Inflammatory macrophage treated with lipopolysaccharide for 1 hour (primary cell): ENCODE data around the gene MAPK8.

Experiments used
- DNase-seq, 2 donors: peaks; one replicate each; pipeline ENCODE4 v3.0.0-alpha.2; 2020 to 2022

Gene MAPK8

GRCh38 chr10:48294431-48294830 lies 12.0 kb upstream of the MAPK8 start:
- DNase-seq: no peak

GRCh38 chr10:48296576-48297098 lies 9.8 kb upstream of the MAPK8 start:
- DNase-seq: no peak

- no peak for DNase-seq
Measured at GRCh38 chr10:48299066-48299465, 7.4 kb upstream of the MAPK8 start.

GRCh38 chr10:48299692-48300091 lies 6.8 kb upstream of the MAPK8 start:
- DNase-seq: no peak

GRCh38 chr10:48300556-48300955 lies 5.9 kb upstream of the MAPK8 start:
- DNase-seq: no peak

GRCh38 chr10:48302515-48303476 lies 3.7 kb upstream of the MAPK8 start:
- DNase-seq: no peak

- no peak for DNase-seq
Measured at GRCh38 chr10:48305905-48306264, 592 bp upstream of the MAPK8 start.

- DNase-seq: peak; percentile 35 to 39
Measured at GRCh38 chr10:48306870-48307710, 613 bp downstream of the MAPK8 start.

- no peak for DNase-seq
Measured at GRCh38 chr10:48307711-48308018, 1.2 kb downstream of the MAPK8 start.

- DNase-seq: no peak
Measured at GRCh38 chr10:48309711-48310226, 3.3 kb downstream of the MAPK8 start.

GRCh38 chr10:48314107-48314506 lies 7.6 kb downstream of the MAPK8 start:
- no peak for DNase-seq

- no peak for DNase-seq
Measured at GRCh38 chr10:48316236-48316635, 9.8 kb downstream of the MAPK8 start.

- DNase-seq: no peak
Measured at GRCh38 chr10:48317321-48317990, 11.0 kb downstream of the MAPK8 start.

- DNase-seq: no peak
Measured at GRCh38 chr10:48322017-48322416, 15.5 kb downstream of the MAPK8 start.

GRCh38 chr10:48324580-48324979 lies 18.1 kb downstream of the MAPK8 start:
- no peak for DNase-seq

- no peak for DNase-seq
Measured at GRCh38 chr10:48330269-48330668, 23.8 kb downstream of the MAPK8 start.

GRCh38 chr10:48331436-48331835 lies 25.0 kb downstream of the MAPK8 start:
- no peak for DNase-seq

- DNase-seq: peak; percentile 14 to 35
Measured at GRCh38 chr10:48332166-48332870, 25.8 kb downstream of the MAPK8 start.

- DNase-seq: no peak
Measured at GRCh38 chr10:48332871-48333216, 26.4 kb downstream of the MAPK8 start.

- DNase-seq: no peak
Measured at GRCh38 chr10:48333856-48334255, 27.4 kb downstream of the MAPK8 start.

- no peak for DNase-seq
Measured at GRCh38 chr10:48335788-48336187, 29.3 kb downstream of the MAPK8 start.

GRCh38 chr10:48336978-48337599 lies 30.6 kb downstream of the MAPK8 start:
- no peak for DNase-seq
